ENCODE measurements around the gene CDKAL1.

DNA sequence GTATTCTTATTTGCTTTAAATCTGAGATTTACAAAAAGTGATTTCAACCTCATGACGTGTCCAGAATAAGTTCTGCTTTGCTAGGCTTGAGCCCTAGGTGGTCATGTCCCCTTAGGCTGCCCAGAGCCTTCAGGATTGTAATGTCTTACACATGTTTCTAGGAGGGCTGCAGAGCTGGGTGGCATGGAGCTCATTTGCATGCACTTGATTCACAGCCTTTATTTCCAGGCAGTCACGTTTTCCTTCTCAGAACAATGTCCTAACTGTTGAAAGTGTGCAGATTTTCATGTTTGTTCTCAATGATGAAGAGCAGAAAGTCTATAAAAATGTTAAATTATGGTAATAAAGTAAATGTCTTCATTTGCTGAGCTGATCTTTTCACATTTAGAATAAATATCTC, 610.7 kb downstream of the CDKAL1 start:
- TF ChIP-seq, protein P1, sequence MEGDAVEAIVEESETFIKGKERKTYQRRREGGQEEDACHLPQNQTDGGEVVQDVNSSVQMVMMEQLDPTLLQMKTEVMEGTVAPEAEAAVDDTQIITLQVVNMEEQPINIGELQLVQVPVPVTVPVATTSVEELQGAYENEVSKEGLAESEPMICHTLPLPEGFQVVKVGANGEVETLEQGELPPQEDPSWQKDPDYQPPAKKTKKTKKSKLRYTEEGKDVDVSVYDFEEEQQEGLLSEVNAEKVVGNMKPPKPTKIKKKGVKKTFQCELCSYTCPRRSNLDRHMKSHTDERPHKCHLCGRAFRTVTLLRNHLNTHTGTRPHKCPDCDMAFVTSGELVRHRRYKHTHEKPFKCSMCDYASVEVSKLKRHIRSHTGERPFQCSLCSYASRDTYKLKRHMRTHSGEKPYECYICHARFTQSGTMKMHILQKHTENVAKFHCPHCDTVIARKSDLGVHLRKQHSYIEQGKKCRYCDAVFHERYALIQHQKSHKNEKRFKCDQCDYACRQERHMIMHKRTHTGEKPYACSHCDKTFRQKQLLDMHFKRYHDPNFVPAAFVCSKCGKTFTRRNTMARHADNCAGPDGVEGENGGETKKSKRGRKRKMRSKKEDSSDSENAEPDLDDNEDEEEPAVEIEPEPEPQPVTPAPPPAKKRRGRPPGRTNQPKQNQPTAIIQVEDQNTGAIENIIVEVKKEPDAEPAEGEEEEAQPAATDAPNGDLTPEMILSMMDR (conservative IDR thresholded peaks at IDR 0.05; ENCODE audit: low read length) = no peak
- no peak for TF ChIP-seq EZH2phosphoT487 (IDR thresholded peaks at IDR 0.05; ENCODE audit: borderline replicate concordance)
